Keratinocyte (primary cell): ENCODE measurements around the gene ID1.

Experiments
- EZH2 ChIP-seq: IDR thresholded peaks from one replicate; pipeline ENCODE4 v1.6.1; 2012; ENCODE audit warnings: inconsistent platforms, mild to moderate bottlenecking, low read length, moderate library complexity
- TF ChIP-seq, protein P1 (sequence below), 3 experiments: IDR thresholded peaks in 1 of 3; conservative IDR thresholded peaks in 1 of 3; optimal IDR thresholded peaks in 1 of 3; 2 replicates in 2 of 3; 3 replicates in 1 of 3; pipeline versions ENCODE3 to v1.5.1; 2011; ENCODE audit warnings: low read length in 3 of 3, mild to moderate bottlenecking in 3 of 3, moderate library complexity in 2 of 3, control low read depth in 1 of 3, inconsistent platforms in 1 of 3; ENCODE audit not compliant: insufficient read depth in 2 of 3; ENCODE audit errors: extremely low read depth in 1 of 3

GRCh38 chr20:31559704-31560093 lies 45.4 kb upstream of the ID1 start:
- TF ChIP-seq, protein P1, sequence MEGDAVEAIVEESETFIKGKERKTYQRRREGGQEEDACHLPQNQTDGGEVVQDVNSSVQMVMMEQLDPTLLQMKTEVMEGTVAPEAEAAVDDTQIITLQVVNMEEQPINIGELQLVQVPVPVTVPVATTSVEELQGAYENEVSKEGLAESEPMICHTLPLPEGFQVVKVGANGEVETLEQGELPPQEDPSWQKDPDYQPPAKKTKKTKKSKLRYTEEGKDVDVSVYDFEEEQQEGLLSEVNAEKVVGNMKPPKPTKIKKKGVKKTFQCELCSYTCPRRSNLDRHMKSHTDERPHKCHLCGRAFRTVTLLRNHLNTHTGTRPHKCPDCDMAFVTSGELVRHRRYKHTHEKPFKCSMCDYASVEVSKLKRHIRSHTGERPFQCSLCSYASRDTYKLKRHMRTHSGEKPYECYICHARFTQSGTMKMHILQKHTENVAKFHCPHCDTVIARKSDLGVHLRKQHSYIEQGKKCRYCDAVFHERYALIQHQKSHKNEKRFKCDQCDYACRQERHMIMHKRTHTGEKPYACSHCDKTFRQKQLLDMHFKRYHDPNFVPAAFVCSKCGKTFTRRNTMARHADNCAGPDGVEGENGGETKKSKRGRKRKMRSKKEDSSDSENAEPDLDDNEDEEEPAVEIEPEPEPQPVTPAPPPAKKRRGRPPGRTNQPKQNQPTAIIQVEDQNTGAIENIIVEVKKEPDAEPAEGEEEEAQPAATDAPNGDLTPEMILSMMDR (optimal IDR thresholded peaks at IDR 0.05 in 1 of 3, IDR thresholded peaks at IDR 0.05 in 1 of 3, conservative IDR thresholded peaks at IDR 0.05 in 1 of 3; ENCODE audit: extremely low read depth in 1 of 3, insufficient read depth in 2 of 3, low read length in 3 of 3), result no peak
- TF ChIP-seq EZH2, result no peak
